Islet of Langerhans (tissue), 1 donor: ENCODE measurements around the gene KDM3A.
"Not testable (repeated sequence)": the region's sequence is repeated elsewhere in the genome, so short reads cannot be mapped to it uniquely, and the experiment has no call there.

Experiments
- FAIRE-seq: peaks from one replicate; lab custom pipeline; 2011; peaks lifted over from hg19 to GRCh38; lab: Jason Lieb, UNC

KDM3A gene

DNA sequence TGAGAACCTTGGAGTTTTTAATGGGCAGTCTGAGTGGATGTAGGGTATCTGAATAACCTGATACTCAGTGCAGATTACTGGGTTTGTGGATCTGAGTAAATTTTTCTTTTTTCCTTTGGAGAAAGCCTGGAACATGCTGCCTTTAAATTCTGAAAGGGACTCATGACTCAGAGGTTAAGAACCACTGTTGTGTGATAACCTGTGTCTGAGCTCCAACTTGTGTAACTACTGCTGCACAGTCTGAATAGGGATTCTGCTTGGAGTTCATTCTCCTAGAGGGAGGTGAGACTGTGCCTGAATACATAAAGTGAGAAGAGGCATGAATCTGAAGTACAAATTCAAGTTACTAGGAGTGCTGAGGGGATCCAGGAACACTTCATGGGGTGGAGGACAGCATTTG, 36.2 kb downstream of the KDM3A start:
- no peak for FAIRE-seq

DNA sequence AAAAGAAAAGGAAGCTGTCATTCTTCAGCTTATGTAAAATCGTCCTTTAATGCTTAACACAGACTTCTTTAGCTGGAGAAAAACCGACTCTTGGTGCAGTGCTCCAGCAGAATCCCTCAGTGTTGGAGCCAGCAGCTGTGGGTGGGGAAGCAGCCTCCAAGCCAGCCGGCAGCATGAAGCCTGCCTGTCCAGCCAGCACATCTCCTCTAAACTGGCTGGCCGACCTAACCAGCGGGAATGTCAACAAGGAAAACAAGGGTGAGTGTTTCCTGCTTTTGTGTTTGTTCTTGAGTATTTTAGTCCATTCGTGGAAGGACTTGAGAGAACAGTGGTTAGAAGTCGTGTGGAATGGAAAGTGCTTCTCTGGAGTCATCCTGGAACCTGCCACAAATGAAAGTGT, 38.9 kb downstream of the KDM3A start:
- no peak for FAIRE-seq

- no peak for FAIRE-seq
Measured at GRCh38 chr2:86482034-86482433, 40.9 kb downstream of the KDM3A start.

GRCh38 chr2:86484385-86484784, 43.2 kb downstream of the KDM3A start:
- no peak for FAIRE-seq

GRCh38 chr2:86485103-86485502, 43.9 kb downstream of the KDM3A start:
- FAIRE-seq, result no peak

GRCh38 chr2:86485802-86486201, 44.6 kb downstream of the KDM3A start:
- no peak for FAIRE-seq

GRCh38 chr2:86487062-86487461, 45.9 kb downstream of the KDM3A start:
- FAIRE-seq, result no peak

GRCh38 chr2:86488561-86489250, 47.5 kb downstream of the KDM3A start:
- no peak for FAIRE-seq

GRCh38 chr2:86489542-86489941, 48.4 kb downstream of the KDM3A start:
- FAIRE-seq, result no peak

DNA sequence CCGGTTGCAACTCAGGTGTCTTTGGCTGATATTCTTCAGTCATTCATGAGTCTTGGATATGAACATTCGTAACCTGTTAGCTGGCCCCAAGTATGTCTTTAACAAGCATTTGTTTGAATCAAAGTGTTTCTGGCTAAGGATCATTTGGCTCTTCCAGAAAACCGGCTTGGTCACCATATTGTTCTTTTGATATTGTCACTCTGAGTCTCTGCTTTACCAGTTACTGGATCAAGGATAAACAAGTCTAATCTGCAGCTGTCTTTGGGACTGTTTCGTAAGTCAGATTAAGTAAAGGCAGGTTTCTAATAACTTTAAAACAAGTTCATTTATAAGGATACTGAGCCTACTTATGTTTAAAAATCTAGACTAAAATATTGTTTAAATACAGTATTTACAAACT, 49.1 kb downstream of the KDM3A start:
- FAIRE-seq, result no peak

- FAIRE-seq, result no peak
Measured at GRCh38 chr2:86491088-86491487, 49.9 kb downstream of the KDM3A start.

DNA sequence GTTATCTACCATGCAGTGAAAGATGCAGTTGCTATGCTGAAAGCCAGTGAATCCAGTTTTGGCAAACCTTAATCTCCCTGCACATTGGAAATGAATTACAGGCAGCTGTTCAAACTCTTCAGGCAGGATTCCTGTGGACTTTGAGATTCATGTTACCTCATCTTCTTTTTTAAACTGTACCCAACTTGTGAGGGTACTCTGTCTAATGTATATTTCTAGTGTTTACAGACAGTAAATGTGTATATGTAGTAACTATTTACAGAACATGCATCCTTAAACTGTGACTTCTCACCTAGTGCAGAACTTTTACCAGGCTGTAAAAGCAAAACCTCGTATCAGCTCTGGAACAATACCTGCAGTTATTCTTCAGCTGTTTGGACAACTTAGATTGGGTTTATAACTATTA, 50.9 kb downstream of the KDM3A start:
- FAIRE-seq, result no peak

GRCh38 chr2:86496391-86496790, 55.2 kb downstream of the KDM3A start:
- not testable (repeated sequence) for FAIRE-seq

DNA sequence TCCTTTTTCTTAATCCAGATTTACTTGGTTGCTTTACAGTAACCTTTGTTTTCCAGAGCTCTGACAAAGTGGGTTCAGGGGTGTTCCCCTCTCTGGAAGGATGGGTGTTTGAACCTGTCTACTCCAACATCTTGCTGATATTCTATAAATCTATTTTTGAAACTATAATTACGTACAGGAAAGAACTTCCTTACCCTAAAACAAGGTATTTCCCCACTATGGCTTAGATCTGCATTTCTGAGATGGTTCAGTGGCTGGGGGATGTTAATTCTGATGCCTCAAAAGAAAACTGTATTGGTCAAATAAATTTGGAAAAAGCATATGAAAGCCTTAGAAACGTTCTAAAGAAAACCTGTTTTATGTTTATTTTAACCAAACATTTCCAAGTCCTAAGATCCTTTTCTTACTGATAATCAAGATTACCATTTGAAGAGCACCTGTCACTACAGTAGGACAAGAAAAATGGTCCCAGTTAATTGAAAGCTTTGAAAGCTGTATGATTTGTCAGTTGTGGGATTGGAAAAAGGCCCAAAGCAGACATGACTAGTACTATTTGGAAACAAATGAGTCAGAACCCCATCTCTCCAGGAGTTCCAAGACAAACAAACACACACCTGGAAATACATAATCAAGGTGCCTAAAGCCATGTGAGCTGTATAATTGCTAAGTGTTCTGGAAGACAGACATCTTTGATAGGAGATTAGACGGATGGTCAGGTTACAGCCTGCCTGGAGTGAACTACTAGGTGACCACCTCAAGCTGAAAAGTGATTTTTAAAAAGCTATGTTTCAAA, 57.5 kb downstream of the KDM3A start:
- FAIRE-seq, result no peak

DNA sequence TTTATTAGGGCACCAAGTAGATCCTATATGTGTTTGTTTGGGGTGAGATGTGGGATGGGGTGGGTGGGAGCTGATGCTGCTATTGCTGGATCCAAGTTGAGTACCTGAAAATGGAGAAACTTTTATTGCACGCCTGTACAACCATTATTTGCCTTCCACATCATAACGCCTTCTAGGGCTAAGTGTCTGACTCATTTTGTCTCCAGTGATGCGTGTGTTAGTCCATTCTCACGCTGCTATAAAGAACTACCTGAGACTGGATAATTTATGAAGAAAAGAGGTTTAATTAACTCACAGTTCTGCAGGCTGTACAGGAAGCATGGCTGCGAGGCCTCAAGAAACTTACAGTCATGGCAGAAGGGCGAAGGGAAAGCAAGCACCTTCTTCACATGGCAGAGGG, 58.2 kb downstream of the KDM3A start:
- FAIRE-seq, result no peak

- FAIRE-seq, result no peak
Measured at GRCh38 chr2:86500325-86501083, 59.3 kb downstream of the KDM3A start.

GRCh38 chr2:86507600-86507999, 66.4 kb downstream of the KDM3A start:
- FAIRE-seq, result no peak

- FAIRE-seq, result no peak
Measured at GRCh38 chr2:86510436-86510933, 69.3 kb downstream of the KDM3A start.

DNA sequence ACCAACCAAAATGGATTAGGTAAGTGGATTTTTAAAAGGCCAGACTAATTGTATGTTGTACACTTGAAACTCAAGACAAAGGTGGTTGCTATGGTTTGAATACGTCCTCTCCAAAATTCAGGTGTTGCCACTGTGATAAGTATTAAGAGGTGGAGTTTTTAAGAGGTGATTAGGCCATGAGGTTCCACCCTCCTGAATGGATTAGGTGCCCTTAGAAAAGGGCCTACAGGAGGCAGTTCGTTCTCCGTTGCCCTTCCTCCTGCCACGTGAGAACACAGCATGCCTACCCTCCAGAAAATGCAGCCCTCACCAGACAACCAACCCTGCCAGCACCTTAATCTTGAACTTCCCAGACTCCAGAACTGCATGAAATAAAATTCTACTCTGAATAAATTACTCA, 70.9 kb downstream of the KDM3A start:
- FAIRE-seq, result no peak

GRCh38 chr2:86512892-86513291, 71.7 kb downstream of the KDM3A start:
- FAIRE-seq, result no peak

- FAIRE-seq, result no peak
Measured at GRCh38 chr2:86513948-86514660, 72.9 kb downstream of the KDM3A start.

DNA sequence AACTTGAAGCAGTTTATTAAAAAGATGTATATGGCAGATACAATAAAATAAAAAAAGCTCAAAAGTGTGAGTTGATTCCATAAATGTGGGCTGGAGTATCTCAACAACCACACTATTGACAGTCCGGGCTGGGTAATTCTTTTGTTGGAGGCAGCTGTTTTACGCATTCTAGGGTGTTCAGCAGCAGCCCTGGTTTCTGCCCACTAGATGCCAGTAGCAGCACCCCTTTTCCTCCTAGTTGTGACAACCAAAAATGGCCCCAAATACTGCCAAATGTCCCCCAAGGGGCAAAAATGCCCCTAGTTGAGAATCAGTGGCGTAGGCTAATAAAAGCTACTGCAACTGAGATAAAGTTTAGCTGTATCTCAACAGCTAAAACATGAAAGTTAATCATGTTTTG, 77.3 kb downstream of the KDM3A start:
- no peak for FAIRE-seq
